GM12892 (cell line): ENCODE data around the gene CA9.

ENCODE experiments used
- DNase-seq: peaks from one replicate; pipeline ENCODE4 v3.0.0; 2011; ENCODE audit not compliant: insufficient read length
- FAIRE-seq: peaks from 2 replicates; lab custom pipeline; 2011; peaks lifted over from hg19 to GRCh38; lab: Jason Lieb, UNC
- POLR2A ChIP-seq: IDR thresholded peaks from 2 replicates; pipeline ENCODE4 v1.6.1; 2011; ENCODE audit warnings: low read depth, low read length, control low read depth
- POLR2AphosphoS5 ChIP-seq: IDR thresholded peaks from 2 replicates; pipeline ENCODE4 v1.6.1; 2011; ENCODE audit warnings: low read depth, low read length, control low read depth
- TAF1 ChIP-seq: IDR thresholded peaks from 2 replicates; pipeline ENCODE4 v1.6.1; 2011; ENCODE audit warnings: low read depth, mild to moderate bottlenecking, control low read depth, low read length, borderline replicate concordance

CA9 gene

GRCh38 chr9:35666045-35666444, 7.7 kb upstream of the CA9 start:
- FAIRE-seq: peak; percentile 57

GRCh38 chr9:35666549-35666948, 7.2 kb upstream of the CA9 start:
- DNase-seq: no peak
- no peak for TF ChIP-seq POLR2AphosphoS5
- TF ChIP-seq TAF1: no peak
- TF ChIP-seq POLR2A: no peak
- FAIRE-seq: no peak

More at GRCh38 chr9:35666045-35666444, 7.7 kb upstream of the CA9 start:
- TF ChIP-seq POLR2A (no peak), TAF1 (no peak), POLR2AphosphoS5 (no peak)
- DNase-seq: no peak

- no peak for DNase-seq
These were observed 5.8 kb upstream of the CA9 start for GRCh38 chr9:35667939-35668338.

GRCh38 chr9:35669331-35670145, 4.2 kb upstream of the CA9 start:
- no peak for FAIRE-seq
- no peak for DNase-seq

More at GRCh38 chr9:35667939-35668338, 5.8 kb upstream of the CA9 start:
- TF ChIP-seq POLR2AphosphoS5: no peak
- no peak for TF ChIP-seq TAF1
- TF ChIP-seq POLR2A: no peak
- FAIRE-seq: no peak

GRCh38 chr9:35674025-35674361, 265 bp downstream of the CA9 start:
- TF ChIP-seq POLR2A (no peak), POLR2AphosphoS5 (no peak), TAF1 (no peak)
- no peak for FAIRE-seq
- DNase-seq: no peak

More at GRCh38 chr9:35669331-35670145, 4.2 kb upstream of the CA9 start:
- TF ChIP-seq POLR2AphosphoS5: no peak
- no peak for TF ChIP-seq TAF1
- TF ChIP-seq POLR2A: no peak

- DNase-seq (no peak), FAIRE-seq (no peak)
- no peak for TF ChIP-seq TAF1
- no peak for TF ChIP-seq POLR2A
These were observed 1.5 kb downstream of the CA9 start for GRCh38 chr9:35675204-35675603.

- DNase-seq: no peak
- no peak for FAIRE-seq
- TF ChIP-seq TAF1 (no peak), POLR2AphosphoS5 (no peak), POLR2A (no peak)
These were observed 2.1 kb downstream of the CA9 start for GRCh38 chr9:35675732-35676392.

GRCh38 chr9:35679091-35679490, 5.4 kb downstream of the CA9 start:
- no peak for TF ChIP-seq POLR2AphosphoS5
- TF ChIP-seq TAF1: no peak
- no peak for TF ChIP-seq POLR2A
- no peak for DNase-seq
- FAIRE-seq: no peak

- peak; percentile 21 for FAIRE-seq
These were observed 6.1 kb downstream of the CA9 start for GRCh38 chr9:35679766-35680330.

GRCh38 chr9:35680331-35681105, 6.8 kb downstream of the CA9 start:
- FAIRE-seq (peak; percentile 88), DNase-seq (no peak)
- TF ChIP-seq POLR2A (no peak), TAF1 (no peak), POLR2AphosphoS5 (no peak)

More at GRCh38 chr9:35679766-35680330, 6.1 kb downstream of the CA9 start:
- TF ChIP-seq TAF1 (no peak), POLR2AphosphoS5 (no peak), POLR2A (no peak)
- no peak for DNase-seq

GRCh38 chr9:35681341-35682002, 7.7 kb downstream of the CA9 start:
- DNase-seq (no peak), FAIRE-seq (peak; percentile 17)

More at GRCh38 chr9:35681341-35682002, 7.7 kb downstream of the CA9 start:
- TF ChIP-seq TAF1: no peak
- no peak for TF ChIP-seq POLR2A
- no peak for TF ChIP-seq POLR2AphosphoS5
